WERI-Rb-1 (cell line): Measurements from ENCODE around the gene DDI2.
"Not testable (repeated sequence)": the region's sequence is repeated elsewhere in the genome, so short reads cannot be mapped to it uniquely, and the experiment has no call there.

Experiments used
- DNase-seq: peaks from one replicate; pipeline ENCODE4 v3.0.0-alpha.2; 2020
- H3K27ac ChIP-seq: fragments of 250-450 bp; sonication (Bioruptor Pico); 2 replicates; pipeline ENCODE4 v1.5.1; 2020; ENCODE audit warnings: mild to moderate bottlenecking, moderate library complexity
- H3K27me3 ChIP-seq: fragments of 250-450 bp; sonication (Bioruptor Pico); 2 replicates; pipeline ENCODE4 v1.5.1; 2021; ENCODE audit warnings: mild to moderate bottlenecking, low read depth, moderate library complexity; ENCODE audit not compliant: insufficient read depth, severe bottlenecking
- H3K36me3 ChIP-seq: fragments of 250-450 bp; sonication (Bioruptor Pico); 2 replicates; pipeline ENCODE4 v1.5.1; 2020; ENCODE audit warnings: mild to moderate bottlenecking, moderate library complexity
- H3K4me3 ChIP-seq: 2 replicates; pipeline ENCODE4 v1.5.1; 2011; ENCODE audit warnings: low read depth, mild to moderate bottlenecking, control low read depth, low read length
- H3K9me3 ChIP-seq: fragments of 250-450 bp; sonication (Bioruptor Pico); 2 replicates; pipeline ENCODE4 v1.5.1; 2021; ENCODE audit warnings: mild to moderate bottlenecking, moderate library complexity; ENCODE audit not compliant: severe bottlenecking
- TF ChIP-seq, protein P1 (sequence below): IDR thresholded peaks from 2 replicates; pipeline ENCODE4 v1.5.1; 2011; ENCODE audit warnings: low read depth, mild to moderate bottlenecking, control low read depth, inconsistent platforms, low read length

The DDI2 gene

DNA sequence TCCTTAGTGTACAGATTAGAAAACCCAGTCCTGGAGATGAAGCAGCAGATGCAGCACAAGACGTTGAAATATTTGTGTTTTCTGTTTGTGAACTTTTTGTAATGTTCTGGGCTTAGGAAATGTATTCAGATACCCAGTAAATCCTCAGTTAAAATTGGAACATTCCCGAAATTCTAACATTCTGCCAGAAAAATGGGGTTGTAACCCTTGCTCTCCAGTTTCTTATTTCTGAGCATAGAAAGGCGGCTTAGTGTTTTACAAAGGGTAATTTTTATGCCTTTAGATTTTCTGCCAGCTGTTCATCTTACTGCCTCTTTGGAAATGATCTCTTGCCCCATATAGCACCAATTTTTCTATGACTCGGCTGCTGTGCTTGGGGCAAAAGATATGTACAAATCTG, 20.6 kb downstream of the DDI2 start:
- H3K9me3 ChIP-seq = no peaks in the 10 kb centered on the region
- H3K27me3 ChIP-seq = no peaks in the 10 kb centered on the region
- no peak for DNase-seq
- TF ChIP-seq, protein P1, sequence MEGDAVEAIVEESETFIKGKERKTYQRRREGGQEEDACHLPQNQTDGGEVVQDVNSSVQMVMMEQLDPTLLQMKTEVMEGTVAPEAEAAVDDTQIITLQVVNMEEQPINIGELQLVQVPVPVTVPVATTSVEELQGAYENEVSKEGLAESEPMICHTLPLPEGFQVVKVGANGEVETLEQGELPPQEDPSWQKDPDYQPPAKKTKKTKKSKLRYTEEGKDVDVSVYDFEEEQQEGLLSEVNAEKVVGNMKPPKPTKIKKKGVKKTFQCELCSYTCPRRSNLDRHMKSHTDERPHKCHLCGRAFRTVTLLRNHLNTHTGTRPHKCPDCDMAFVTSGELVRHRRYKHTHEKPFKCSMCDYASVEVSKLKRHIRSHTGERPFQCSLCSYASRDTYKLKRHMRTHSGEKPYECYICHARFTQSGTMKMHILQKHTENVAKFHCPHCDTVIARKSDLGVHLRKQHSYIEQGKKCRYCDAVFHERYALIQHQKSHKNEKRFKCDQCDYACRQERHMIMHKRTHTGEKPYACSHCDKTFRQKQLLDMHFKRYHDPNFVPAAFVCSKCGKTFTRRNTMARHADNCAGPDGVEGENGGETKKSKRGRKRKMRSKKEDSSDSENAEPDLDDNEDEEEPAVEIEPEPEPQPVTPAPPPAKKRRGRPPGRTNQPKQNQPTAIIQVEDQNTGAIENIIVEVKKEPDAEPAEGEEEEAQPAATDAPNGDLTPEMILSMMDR = no peak
- H3K4me3 ChIP-seq = no peak overlapping the region
- H3K36me3 ChIP-seq = peaks cover 86% of the 10 kb centered on the region
- H3K27ac ChIP-seq = no peak overlapping the region

DNA sequence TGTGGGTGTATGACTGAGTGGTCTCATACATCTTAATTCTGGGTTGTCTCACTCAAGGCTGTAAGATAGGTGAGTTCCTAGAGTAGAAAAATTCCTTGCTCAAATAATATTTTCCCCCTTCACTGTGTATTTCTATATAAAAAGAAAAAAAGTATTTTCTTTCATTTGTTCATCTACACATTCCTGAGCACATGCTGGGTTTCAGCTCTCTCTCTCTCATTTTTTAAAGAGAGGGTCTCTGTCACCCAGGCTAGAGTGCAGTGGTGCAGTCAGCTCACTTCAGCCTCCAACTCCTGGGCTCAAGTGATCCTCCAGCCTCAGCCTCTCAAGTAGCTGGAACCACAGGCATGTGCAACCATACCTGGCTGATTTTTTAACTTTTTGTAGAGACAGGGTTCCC, 22.0 kb downstream of the DDI2 start:
- Histone ChIP-seq H3K36me3 (peaks cover 90% of the 10 kb centered on the region), H3K4me3 (no peak overlapping the region), H3K27me3 (no peaks in the 10 kb centered on the region), H3K27ac (no peak overlapping the region), H3K9me3 (no peaks in the 10 kb centered on the region)
- no peak for DNase-seq
- TF ChIP-seq, protein P1 = no peak

- Histone ChIP-seq H3K27ac (no peak overlapping the region), H3K9me3 (no peaks in the 10 kb centered on the region), H3K36me3 (peaks cover 90% of the 10 kb centered on the region), H3K27me3 (no peaks in the 10 kb centered on the region), H3K4me3 (no peak overlapping the region)
- no peak for DNase-seq
- TF ChIP-seq, protein P1 = no peak
Measured at GRCh38 chr1:15639931-15640330, 22.7 kb downstream of the DDI2 start.

DNA sequence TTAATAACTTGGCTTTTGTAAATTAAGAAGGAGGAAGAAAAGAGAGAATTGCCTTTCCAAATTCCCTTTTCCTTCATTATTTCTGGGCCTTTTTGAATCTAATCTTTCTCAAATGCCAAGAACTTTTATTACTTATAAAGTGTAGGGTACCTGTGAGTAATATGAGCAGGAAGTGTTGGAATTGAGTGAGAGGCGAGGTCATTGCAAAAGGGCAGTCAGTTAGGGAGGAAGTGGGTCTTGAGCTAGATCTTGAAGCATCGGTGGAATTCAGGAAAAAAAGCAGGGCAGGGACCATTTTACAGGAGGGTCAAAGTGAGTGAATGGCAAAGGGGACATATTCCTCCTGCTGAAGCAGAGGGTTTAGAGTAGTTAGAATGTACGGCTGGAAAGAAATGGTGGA, 23.4 kb downstream of the DDI2 start:
- TF ChIP-seq, protein P1 = no peak
- Histone ChIP-seq H3K36me3 (peaks cover 87% of the 10 kb centered on the region), H3K9me3 (no peaks in the 10 kb centered on the region), H3K27ac (no peak overlapping the region), H3K27me3 (no peaks in the 10 kb centered on the region), H3K4me3 (no peak overlapping the region)
- no peak for DNase-seq

DNA sequence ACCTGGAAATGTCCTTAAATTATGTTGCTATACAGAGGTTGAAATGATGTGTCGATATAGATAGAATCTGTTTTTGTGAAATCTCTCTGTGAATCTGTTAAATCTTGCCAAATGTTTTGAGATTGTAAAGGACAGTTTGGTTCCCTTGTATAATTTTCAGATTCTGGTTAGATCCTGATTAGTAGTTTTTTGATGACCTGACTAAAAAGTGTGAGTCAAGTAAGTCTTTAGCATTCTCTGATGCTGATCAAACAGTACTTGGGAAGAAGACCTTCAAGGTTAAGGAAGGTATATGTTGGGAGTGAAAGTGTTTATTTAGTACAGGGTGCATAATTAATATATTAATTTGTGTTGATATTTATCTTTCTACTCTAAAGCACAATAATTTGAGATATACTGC, 32.7 kb downstream of the DDI2 start:
- TF ChIP-seq, protein P1 = no peak
- no peaks in the 10 kb centered on the region for H3K9me3 ChIP-seq
- no peak overlapping the region for H3K27ac ChIP-seq
- H3K27me3 ChIP-seq = no peaks in the 10 kb centered on the region
- H3K4me3 ChIP-seq = no peak overlapping the region
- peaks cover 71% of the 10 kb centered on the region for H3K36me3 ChIP-seq
- no peak for DNase-seq

DNA sequence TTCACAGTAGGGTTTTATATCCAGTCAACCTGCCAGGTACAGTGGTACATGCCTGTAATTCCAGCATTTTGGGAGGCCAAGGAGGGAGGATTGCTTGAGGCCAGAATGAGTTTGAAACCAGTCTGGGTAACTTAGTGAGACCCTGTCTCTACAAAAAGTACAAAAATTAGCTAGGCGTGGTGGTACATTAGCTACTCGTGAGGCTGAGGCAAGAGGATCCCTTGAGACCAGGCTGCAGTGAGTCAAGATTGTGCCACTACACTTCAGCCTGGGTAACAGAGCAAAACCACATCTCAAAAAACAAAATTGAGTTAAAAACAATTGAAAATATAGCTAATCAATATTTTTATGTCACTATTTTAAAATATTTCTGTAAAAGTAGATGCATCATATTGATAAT, 33.2 kb downstream of the DDI2 start:
- no peak overlapping the region for H3K27ac ChIP-seq
- peaks cover 72% of the 10 kb centered on the region for H3K36me3 ChIP-seq

DNA sequence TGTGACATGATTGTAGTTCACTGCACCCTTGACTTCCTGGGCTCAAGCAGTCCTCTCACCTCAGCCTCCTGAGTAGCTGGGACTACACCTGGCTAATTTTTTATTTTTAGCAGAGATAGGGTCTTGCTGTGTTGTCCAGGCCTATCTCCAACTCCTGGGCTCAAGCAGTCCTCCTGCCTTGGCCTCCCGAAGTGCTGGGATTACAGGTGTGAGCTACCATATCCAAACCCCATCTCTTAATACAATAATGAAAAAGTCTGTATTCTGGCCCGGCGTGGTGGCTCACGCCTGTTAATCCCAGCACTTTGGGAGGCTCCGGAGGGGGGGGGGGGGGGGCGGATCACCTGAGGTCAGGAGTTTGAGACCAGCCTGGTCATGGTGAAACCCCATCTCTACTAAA, 34.9 kb downstream of the DDI2 start:
- not testable (repeated sequence) for H3K9me3 ChIP-seq, H3K27ac ChIP-seq, DNase-seq, H3K4me3 ChIP-seq, H3K27me3 ChIP-seq
- peaks cover 72% of the 10 kb centered on the region for H3K36me3 ChIP-seq

More for the DNA sequence above, 33.2 kb downstream of the DDI2 start:
- DNase-seq = no peak
- Histone ChIP-seq H3K4me3 (no peak overlapping the region), H3K9me3 (no peaks in the 10 kb centered on the region), H3K27me3 (no peaks in the 10 kb centered on the region)
- TF ChIP-seq, protein P1 = no peak
